Activated CD8-positive, alpha-beta T cell treated with anti-CD3 and anti-CD28 coated beads for 36 hours (primary cell): Measurements from ENCODE around the gene FANCD2. TPM values are rescaled to one million over a fixed set of nuclear protein-coding genes. Genes with fewer than 3 reads are reported as not detected.

Experiments used
- ATAC-seq: fragments of 200-7000 bp; cut with Tn5 transposase; one replicate; pipeline ENCODE4 v1.10.0; 2021; ENCODE audit warnings: mild to moderate bottlenecking, moderate library complexity
- CTCF ChIA-PET: fragments of 350-600 bp; sonication (Branson Sonifier 250); formaldehyde crosslinking; loops from one replicate; lab custom pipeline; 2021; ENCODE audit warnings: antibody characterized with exemption; lab: Charles Lee
- POLR2A ChIA-PET: fragments of 350-600 bp; sonication (Branson Sonifier 250); formaldehyde crosslinking; loops from one replicate; lab custom pipeline; 2021; ENCODE audit warnings: antibody characterized with exemption; lab: Charles Lee
- DNase-seq: peaks from one replicate; pipeline ENCODE4 v3.0.0-alpha.2; 2020
- H3K27ac Mint-ChIP-seq: one replicate; pipeline ENCODE4 v1.8.0; 2021; ENCODE audit warnings: mild to moderate bottlenecking, mixed read lengths
- H3K27me3 Mint-ChIP-seq: one replicate; pipeline ENCODE4 v1.8.0; 2021; ENCODE audit warnings: mixed read lengths
- H3K36me3 Mint-ChIP-seq: one replicate; pipeline ENCODE4 v1.8.0; 2021; ENCODE audit warnings: low read depth, mixed read lengths
- H3K4me1 Mint-ChIP-seq: one replicate; pipeline ENCODE4 v1.8.0; 2021; ENCODE audit warnings: low read depth, mixed read lengths
- H3K4me3 Mint-ChIP-seq: one replicate; pipeline ENCODE4 v1.8.0; 2021; ENCODE audit warnings: mild to moderate bottlenecking, moderate library complexity, mixed read lengths
- H3K9me3 Mint-ChIP-seq: one replicate; pipeline ENCODE4 v1.8.0; 2021; ENCODE audit warnings: mixed read lengths
- CTCF ChIP-seq: fragments of 200-600 bp; IDR thresholded peaks from one replicate; pipeline ENCODE4 v1.8.0; 2022; ENCODE audit warnings: antibody characterized with exemption, mild to moderate bottlenecking
- intact Hi-C: fragments of 100-400 bp; cut with micrococcal nuclease; formaldehyde crosslinking; loops from one replicate; pipeline ENCODE4 v1.10.0; 2022
- total RNA-seq, 2 experiments: library from RNA; stranded (reverse); gene quantifications; one replicate each; pipeline ENCODE4 v1.2.3, GENCODE V29; 2021

The FANCD2 gene
- total RNA-seq, 2 experiments from 2014 or later: 90.3 to 97.9 TPM

GRCh38 chr3:10145685-10146084, 119.4 kb downstream of the FANCD2 start:
- DNase-seq: no peak
- H3K27ac Mint-ChIP-seq: peak overlapping the region; percentile 77

DNA sequence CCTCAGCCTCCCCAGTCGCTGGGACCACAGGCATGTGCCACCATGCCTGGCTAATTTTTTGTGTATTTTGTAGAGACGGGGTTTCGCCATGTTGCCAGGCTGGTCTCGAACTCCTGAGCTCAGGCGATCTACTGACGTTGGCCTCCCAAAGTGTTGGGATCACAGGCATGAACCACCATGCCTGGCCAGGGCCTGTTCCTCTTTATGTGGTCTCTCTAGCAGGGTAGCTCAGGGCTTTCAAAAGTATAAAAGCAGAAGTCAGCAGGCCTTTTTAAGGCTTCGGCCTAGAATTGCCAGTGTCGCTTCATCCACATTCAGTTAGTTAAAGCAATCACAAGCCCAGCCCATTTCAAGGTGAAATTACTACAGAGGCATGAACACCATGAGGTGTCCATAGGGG, 123.0 kb downstream of the FANCD2 start:
- H3K27me3 Mint-ChIP-seq: no peaks in the 10 kb centered on the region
- peak overlapping the region; percentile 46 for H3K27ac Mint-ChIP-seq
- H3K9me3 Mint-ChIP-seq: peaks cover 1% of the 10 kb centered on the region
- ChIA-PET CTCF (interaction anchor here (1.3 kb wide), 1 partner anchor 75 kb away, joined by 3 read pairs; no protein-coding TSS in a partner anchor), POLR2A (interaction anchor here (0.8 to 1.9 kb wide), 2 partner anchors 11 to 64 kb away, joined by 3 to 5 read pairs; no protein-coding TSS in a partner anchor)
- H3K4me1 Mint-ChIP-seq: peaks cover 18% of the 10 kb centered on the region
- H3K4me3 Mint-ChIP-seq: no peak overlapping the region
- no peak for DNase-seq
- intact Hi-C loops: no loop called here
- H3K36me3 Mint-ChIP-seq: peaks cover 45% of the 10 kb centered on the region
- no peak for TF ChIP-seq CTCF
- no peak for ATAC-seq

More at GRCh38 chr3:10145685-10146084, 119.4 kb downstream of the FANCD2 start:
- ChIA-PET POLR2A (interaction anchor here (1.2 to 1.5 kb wide), 2 partner anchors 16 to 48 kb away, joined by 4 read pairs; no protein-coding TSS in a partner anchor), CTCF (interaction anchor here (1.4 kb wide), 1 partner anchor 118 kb away, joined by 3 read pairs; no protein-coding TSS in a partner anchor)
- H3K27me3 Mint-ChIP-seq: no peaks in the 10 kb centered on the region
- H3K9me3 Mint-ChIP-seq: peaks cover 1% of the 10 kb centered on the region
- no peak for ATAC-seq
- intact Hi-C loops: no loop called here
- H3K4me1 Mint-ChIP-seq: peaks cover 29% of the 10 kb centered on the region
- H3K4me3 Mint-ChIP-seq: peak overlapping the region; percentile 61
- peaks cover 47% of the 10 kb centered on the region for H3K36me3 Mint-ChIP-seq
- TF ChIP-seq CTCF: no peak

DNA sequence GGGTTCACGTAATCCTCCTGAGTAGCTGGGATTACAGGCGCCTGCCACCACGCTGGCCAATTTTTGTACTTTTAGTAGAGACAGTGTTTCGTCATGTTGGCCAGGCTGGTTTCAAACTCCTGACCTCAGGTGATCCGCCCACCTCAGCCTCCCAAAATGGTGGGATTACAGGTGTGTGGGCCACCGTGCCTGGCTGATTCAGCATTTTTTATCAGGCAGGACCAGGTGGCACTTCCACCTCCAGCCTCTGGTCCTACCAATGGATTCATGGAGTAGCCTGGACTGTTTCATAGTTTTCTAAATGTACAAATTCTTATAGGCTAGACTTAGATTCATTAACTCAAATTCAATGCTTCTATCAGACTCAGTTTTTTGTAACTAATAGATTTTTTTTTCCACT, 124.8 kb downstream of the FANCD2 start:
- POLR2A ChIA-PET: no interaction called here
- Mint-ChIP-seq H3K9me3 (no peaks in the 10 kb centered on the region), H3K27ac (peak overlapping the region; percentile 4), H3K4me3 (no peak overlapping the region), H3K27me3 (no peaks in the 10 kb centered on the region), H3K4me1 (peaks cover 11% of the 10 kb centered on the region), H3K36me3 (peaks cover 44% of the 10 kb centered on the region)
- CTCF ChIA-PET: interaction anchor here (1.0 kb wide), 1 partner anchor 113 kb away, joined by 3 read pairs; no protein-coding TSS in a partner anchor
- TF ChIP-seq CTCF: no peak
- intact Hi-C loops: no loop called here
- no peak for DNase-seq
- ATAC-seq: no peak

Other genes starting within 250 kb of the FANCD2 start
- gene TADA3, start 234.0 kb upstream of the FANCD2 start, total RNA-seq: 10 to 100 TPM; 57.5 to 58.3 TPM
- gene ARPC4, start 233.4 kb upstream of the FANCD2 start, total RNA-seq: 100 to 1,000 TPM; 205 to 208 TPM
- 10 to 100 TPM; 52.4 to 61.1 TPM for gene TTLL3, start 216.2 kb upstream of the FANCD2 start, total RNA-seq
- 10 to 100 TPM; 78.8 to 83.5 TPM for gene RPUSD3, start 182.4 kb upstream of the FANCD2 start, total RNA-seq
- not detected for gene CIDEC, start 146.2 kb upstream of the FANCD2 start, total RNA-seq
- gene JAGN1, start 135.8 kb upstream of the FANCD2 start, total RNA-seq: 10 to 100 TPM; 29.7 to 30.3 TPM
- gene IL17RE, start 123.6 kb upstream of the FANCD2 start, total RNA-seq: 1 to 10 TPM; 1.2 to 1.7 TPM
- gene IL17RC, start 109.3 kb upstream of the FANCD2 start, total RNA-seq: under 1 TPM; 0.22 to 0.32 TPM
- 10 to 100 TPM in 1 of 2 experiments, 1 to 10 TPM in 1; 9.4 to 13.0 TPM for gene CRELD1, start 92.6 kb upstream of the FANCD2 start, total RNA-seq
- gene PRRT3, start 74.0 kb upstream of the FANCD2 start, total RNA-seq: 1 to 10 TPM; 5.6 to 5.7 TPM
- gene EMC3, start 39.6 kb upstream of the FANCD2 start, total RNA-seq: 10 to 100 TPM; 35.2 to 37.9 TPM
- gene FANCD2OS, start 81.8 kb downstream of the FANCD2 start, total RNA-seq: not detected
- 100 to 1,000 TPM; 107 to 108 TPM for gene BRK1, start 89.2 kb downstream of the FANCD2 start, total RNA-seq
- gene VHL, start 115.3 kb downstream of the FANCD2 start, total RNA-seq: 10 to 100 TPM; 43.6 to 46.9 TPM
- gene IRAK2, start 138.5 kb downstream of the FANCD2 start, total RNA-seq: 1 to 10 TPM; 3.0 TPM
- 10 to 100 TPM; 37.1 to 38.5 TPM for gene TATDN2, start 222.0 kb downstream of the FANCD2 start, total RNA-seq